Measurements from ENCODE around the gene TRAK1.

TRAK1 gene

GRCh38 chr3:42123824-42124658 lies 32.9 kb downstream of the TRAK1 start:
- no peak for DNase-seq (ENCODE audit: low read depth)

GRCh38 chr3:42127226-42127625 lies 36.1 kb downstream of the TRAK1 start:
- DNase-seq (ENCODE audit: low read depth): no peak

GRCh38 chr3:42128526-42128925 lies 37.4 kb downstream of the TRAK1 start:
- DNase-seq (ENCODE audit: low read depth): no peak

DNA sequence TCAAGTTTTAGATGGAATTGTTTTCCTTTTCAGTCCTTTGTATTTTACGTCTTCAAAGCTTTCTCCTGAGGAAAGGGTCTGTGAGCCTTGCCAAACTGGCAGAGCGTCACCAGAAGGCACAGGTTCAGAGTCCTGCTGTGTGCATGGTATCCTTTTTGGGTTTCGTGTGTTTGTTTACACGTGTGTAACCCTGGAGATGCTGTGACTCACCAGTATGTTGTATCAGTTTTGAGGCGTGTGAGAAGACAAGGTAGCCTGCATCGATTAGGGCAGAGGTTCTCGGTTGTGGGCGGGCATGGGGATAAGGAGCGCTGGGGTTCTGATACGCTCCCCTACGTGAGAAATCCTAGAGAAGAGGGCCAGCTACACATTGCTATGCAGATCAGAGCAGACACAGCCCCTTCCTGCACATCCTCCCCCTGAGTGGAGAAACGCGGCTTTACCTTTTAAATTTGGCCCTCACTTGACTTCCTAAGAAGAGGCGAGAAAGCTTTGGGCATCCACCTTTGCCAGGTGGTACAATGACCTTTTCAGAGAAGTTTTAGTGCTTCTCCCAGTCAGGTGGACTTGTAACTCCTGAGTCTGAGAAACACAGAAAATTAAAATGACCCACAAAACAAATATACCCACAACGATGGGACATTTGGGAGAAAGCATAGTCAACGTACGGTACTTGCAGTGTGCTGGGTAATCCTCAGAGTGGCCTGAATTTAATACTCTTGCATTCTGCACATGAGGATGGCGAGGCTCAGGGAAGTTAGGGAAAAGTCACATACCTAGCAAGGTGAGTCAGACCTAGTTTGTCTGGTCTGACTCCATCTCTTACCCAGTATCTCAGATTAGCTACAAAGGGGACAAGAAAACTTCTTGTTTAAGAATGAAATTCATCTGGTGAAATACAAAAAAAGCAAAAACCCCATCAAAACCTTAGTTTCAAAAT lies 38.1 kb downstream of the TRAK1 start:
- no peak for DNase-seq (ENCODE audit: low read depth)

DNA sequence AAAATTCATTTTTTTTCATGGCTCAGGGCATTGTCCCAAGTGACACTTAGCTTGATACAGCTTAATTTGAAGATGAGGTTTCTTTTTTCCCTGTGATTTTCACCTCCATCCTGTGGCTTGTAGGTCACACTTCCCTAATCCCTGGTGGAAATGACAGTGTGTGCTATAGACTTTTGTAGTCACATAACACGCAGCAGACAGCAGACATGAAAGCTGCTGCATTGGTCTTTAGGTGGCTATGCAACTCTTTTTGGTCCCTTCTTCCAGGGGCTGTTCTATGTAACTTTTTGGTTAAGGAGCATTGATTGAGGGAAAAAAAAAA lies 38.8 kb downstream of the TRAK1 start:
- DNase-seq (ENCODE audit: low read depth): no peak

GRCh38 chr3:42130329-42131070 lies 39.3 kb downstream of the TRAK1 start:
- DNase-seq (ENCODE audit: low read depth): no peak

DNA sequence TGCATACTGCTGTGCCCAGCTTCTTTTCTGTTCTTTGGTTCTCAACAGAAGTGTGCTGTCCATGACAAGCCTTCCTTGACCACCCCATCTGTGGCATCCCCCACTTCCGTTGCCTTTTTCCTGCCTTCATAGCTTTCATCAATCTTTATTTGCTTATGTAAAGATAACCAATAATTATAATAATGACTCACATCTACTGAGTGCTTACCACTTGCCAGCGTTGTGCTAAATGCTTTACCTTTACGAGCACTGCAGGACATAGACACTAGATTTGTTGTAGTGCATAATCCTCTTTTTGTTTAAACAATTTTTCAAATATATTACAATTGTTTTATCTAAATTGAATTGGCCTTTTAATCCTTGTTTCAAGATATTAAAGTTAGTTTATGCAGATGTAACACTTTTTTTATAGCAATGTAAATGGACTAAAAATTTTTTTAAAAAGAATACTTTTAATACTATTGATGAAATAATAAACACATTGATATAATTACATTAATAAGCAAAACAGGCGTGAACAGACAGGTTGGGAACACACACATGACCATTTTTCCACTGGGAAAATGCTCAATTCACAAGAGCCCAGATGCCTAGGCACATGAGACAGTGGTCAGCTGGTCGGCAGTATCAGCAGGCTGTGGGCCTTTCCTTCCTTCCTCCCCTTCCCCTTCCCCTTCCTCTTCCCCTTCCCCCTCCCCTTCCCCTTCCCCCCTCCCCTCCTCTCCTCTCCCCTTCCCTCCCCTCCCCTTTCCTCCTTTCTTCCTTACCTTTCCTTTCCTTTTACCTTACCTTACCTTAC lies 42.5 kb downstream of the TRAK1 start:
- no peak for DNase-seq (ENCODE audit: low read depth)

GRCh38 chr3:42134867-42135464 lies 43.8 kb downstream of the TRAK1 start:
- no peak for DNase-seq (ENCODE audit: low read depth)

DNA sequence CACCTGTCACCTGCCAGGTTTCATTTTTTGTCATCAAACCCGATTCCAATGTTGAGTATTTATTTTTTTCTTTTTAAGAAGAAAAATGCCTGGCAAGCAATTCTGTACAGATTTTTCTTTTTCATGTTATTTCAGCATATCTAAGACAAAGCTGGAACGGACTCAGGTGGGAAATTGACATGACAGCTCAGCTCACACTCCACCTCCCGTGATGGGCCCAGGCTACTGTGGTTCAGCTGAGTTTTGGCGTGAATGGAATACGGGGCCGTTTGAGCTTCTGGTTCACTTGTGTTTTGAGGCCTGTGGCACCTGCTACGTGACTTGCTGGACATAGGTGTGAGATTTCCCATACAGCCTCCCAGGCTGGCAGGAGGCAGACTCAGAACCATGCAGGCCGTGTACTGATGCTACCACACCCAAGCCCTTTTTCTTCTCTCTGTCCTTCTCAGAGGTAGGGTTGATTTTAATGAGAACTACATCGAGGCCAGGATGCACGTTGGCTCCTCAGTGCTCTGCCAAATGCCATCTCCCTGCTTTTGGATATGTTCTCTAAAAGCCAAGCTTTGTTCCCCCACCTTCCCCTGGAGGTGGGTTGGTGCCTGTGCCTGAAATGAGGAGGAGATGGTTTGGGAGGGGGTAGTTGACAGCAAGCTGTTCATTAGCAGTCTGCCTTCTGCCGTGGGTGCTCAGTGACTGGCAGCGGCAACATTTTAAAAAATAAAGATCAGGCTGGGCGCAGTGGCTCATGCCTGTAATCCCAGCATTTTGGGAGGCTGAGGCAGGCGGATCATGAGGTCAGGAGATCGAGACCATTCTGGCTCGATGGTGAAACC lies 48.7 kb downstream of the TRAK1 start:
- no peak for DNase-seq (ENCODE audit: low read depth)

DNA sequence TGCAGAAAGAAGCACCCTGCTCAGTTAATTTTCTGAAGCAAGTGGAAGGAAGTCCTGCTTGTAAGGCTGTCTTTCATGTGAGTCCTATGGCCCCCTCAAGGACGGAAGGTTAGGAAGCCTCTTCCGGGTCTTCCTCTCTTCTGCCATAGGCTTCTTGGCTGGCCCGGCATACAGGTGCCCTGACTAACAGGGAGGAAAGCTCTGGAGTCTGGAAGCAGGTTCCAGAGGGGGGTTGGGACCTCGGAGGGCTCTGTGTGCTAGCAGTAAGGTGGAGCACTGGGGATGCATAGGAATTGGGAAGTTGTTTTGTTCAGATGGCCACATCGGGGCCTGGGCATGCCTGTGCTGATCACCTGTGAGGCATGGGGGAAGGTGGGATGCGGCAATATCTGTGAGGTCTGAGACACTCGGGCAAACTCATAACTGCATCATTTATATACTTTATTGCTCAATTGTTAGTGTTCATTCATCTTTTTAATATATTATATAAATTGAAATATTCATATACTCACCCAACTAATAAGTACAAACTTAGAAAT lies 49.6 kb downstream of the TRAK1 start:
- no peak for DNase-seq (ENCODE audit: low read depth)

DNA sequence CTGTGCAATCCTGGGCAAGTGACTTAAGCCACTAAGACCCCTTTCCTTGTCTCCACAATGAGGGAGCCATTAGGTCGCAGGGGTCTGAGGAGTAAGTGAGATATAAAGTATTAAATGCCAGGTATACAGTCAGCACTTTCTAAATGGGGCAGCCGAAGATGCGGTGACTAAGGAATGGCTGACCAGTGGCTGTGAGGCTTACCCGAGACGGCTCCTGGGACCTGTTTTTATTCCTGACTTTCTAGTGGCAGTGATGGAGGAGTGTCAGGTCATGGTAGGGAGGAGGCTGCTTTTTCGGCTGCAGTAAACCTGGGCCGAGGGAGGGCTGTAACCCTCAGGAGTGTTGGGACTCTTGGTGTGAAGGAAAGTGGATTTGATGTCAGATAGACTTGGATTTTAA lies 52.3 kb downstream of the TRAK1 start:
- no peak for DNase-seq (ENCODE audit: low read depth)

DNA sequence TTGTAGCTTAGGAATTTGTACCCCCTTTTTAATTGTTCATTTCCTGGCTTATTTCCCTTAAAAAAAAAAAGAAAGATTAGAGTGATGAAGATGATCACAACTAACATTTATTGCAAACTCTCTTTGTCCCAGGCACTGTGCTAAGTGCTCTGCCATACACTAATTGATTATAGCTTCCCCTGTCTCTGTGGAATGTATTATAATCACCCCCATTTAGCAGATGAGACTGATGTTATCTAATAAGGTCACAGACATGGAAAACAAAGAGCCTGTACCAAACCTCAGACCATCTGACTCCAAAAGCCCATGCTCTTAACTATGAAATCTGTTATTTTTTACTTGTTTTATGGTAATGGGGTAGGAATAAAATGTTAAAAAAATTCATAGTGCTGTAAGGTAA lies 53.1 kb downstream of the TRAK1 start:
- no peak for DNase-seq (ENCODE audit: low read depth)

DNA sequence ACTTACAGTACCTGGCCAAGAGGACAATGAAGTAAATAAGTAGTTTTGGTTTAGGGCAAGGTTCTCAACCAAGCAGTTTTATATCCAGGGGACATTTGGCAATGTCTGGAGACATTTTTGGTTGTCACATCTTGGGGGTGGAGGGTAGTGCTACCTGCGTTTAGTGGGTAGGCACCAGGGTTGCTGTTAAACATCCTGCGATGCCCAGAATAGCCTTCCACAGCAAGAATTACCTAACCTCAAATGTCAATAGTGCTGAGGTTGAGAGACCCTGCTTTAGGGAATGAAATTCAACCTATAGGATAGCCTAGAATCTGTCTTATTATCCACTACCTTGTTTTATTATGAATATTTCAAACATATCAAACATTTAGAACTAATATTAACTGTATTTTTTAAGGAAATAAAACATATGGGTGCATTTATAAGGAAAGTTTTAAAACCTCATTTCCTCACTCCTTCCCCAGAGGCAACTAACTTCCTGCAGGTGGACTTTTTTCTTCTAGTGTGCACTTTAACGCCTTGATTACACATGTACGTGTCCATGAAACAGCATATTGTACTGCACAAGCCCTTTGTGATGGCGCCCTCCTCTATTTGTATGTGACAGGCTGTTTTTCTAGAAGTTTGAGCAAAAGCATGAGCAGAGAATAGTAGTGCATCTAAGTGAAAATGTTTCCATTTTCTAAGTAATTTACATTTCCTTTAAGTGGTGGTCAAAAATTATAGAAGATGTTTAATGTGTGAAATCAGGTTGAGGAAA lies 57.1 kb downstream of the TRAK1 start:
- no peak for DNase-seq (ENCODE audit: low read depth)

DNA sequence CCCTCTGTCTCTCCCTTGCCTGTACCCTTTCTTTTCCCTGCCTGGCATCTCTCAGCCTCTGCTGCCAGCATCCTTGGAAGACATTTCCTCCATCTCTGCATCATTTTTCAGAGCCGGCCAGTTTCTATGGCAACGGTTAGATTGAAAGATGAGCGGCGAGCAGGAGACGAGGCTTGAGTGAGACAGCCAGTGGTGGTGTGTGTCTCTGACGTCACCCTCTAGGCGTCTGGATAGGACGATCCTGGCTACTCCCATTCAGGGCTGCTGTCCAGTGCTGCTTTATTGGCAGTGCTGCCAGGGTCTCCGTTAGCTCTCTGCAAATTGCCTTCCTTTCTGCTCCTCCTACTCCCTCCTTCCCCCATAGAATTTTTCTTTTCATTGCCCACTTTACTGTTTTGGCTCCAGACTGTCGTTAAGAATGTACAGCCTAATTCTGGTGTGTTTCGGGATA lies 57.9 kb downstream of the TRAK1 start:
- DNase-seq (ENCODE audit: low read depth): no peak

DNA sequence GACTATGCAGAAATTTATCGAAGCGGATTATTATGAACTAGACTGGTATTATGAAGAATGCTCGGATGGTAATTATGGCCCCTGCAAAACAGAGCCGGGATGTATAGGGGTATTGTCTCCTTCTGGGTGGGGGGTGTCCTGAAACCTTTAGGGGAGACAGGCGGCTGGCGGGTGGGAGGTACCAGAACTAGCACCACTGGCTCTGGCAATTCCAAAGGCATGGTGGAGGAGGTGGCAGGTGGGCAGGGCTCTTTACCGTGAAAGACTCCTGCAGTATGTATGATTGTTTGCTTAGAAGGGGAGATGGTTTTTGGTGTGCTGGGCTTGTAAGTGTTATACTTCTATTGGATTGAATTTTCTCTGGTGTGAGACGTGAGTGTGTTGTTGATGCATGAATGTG lies 58.4 kb downstream of the TRAK1 start:
- DNase-seq (ENCODE audit: low read depth): no peak

GRCh38 chr3:42149975-42150374 lies 58.8 kb downstream of the TRAK1 start:
- no peak for DNase-seq (ENCODE audit: low read depth)

DNA sequence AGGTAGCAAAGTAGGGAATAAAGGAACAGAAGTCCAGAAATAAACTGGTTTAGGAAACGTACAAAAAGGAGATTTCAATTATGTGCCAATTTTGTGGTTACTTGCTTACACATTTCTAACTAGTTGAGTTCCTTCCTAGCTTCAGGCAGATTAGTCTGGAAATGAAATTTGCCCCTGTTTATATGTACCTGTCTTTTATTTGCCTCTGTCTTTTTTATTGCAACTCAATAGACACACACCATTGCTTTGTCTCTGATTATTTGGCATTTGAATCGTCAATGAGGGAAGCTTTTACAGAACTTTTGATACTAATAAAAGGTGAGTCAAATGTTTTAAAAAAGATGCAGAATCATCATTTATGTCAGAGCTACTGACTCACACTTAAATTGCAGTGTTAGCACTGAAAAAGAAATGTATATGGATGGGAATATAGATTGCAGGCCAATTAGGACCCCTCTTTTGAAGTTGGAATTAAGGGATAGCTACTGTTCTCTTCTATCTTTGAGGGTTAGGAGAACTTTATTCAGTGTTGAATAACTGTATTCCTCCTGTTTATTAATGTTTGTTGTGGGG lies 60.5 kb downstream of the TRAK1 start:
- DNase-seq (ENCODE audit: low read depth): no peak

- no peak for DNase-seq (ENCODE audit: low read depth)
These were observed 61.0 kb downstream of the TRAK1 start for GRCh38 chr3:42152193-42152592.

- DNase-seq (ENCODE audit: low read depth): no peak
These were observed 61.9 kb downstream of the TRAK1 start for GRCh38 chr3:42153039-42153438.
